HG02642 (cell line): ENCODE measurements around the gene SIGLEC5.
"Not testable (repeated sequence)": the region's sequence is repeated elsewhere in the genome, so short reads cannot be mapped to it uniquely, and the experiment has no call there.

Source experiments
- ATAC-seq: cut with Tn5 transposase; IDR thresholded peaks from one replicate; pipeline ENCODE4 v1.9.1; 2021; ENCODE audit warnings: mild to moderate bottlenecking; ENCODE audit not compliant: unreplicated experiment, poor library complexity

SIGLEC5 gene, protein sequence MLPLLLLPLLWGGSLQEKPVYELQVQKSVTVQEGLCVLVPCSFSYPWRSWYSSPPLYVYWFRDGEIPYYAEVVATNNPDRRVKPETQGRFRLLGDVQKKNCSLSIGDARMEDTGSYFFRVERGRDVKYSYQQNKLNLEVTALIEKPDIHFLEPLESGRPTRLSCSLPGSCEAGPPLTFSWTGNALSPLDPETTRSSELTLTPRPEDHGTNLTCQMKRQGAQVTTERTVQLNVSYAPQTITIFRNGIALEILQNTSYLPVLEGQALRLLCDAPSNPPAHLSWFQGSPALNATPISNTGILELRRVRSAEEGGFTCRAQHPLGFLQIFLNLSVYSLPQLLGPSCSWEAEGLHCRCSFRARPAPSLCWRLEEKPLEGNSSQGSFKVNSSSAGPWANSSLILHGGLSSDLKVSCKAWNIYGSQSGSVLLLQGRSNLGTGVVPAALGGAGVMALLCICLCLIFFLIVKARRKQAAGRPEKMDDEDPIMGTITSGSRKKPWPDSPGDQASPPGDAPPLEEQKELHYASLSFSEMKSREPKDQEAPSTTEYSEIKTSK

DNA sequence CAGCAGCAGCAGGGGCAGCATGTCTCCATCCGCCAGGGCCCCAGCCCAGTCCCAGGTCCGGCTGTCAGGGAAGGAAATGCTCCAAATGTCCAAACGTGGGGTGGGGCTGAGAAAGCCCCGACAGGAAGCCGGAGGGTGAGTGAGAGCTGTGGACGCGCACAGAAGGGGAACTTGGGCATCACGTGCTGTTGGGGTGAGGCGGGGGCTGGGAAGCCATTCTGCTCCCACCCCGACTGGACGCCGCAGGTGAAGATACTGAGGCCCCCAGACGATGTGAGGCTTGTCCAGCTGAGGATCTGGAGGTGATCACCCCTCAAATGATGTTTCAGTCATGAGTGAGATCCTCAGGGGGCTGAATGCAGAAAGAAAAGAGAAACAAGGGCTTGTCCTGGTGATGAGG, at the start of gene SIGLEC5:
Gene SIGLEC5, minus strand, starts transcription at position 87 of the 400 bp plus-strand sequence. Its CDS starts 66 bp downstream, at position 21.
- ATAC-seq, result not testable (repeated sequence)

DNA sequence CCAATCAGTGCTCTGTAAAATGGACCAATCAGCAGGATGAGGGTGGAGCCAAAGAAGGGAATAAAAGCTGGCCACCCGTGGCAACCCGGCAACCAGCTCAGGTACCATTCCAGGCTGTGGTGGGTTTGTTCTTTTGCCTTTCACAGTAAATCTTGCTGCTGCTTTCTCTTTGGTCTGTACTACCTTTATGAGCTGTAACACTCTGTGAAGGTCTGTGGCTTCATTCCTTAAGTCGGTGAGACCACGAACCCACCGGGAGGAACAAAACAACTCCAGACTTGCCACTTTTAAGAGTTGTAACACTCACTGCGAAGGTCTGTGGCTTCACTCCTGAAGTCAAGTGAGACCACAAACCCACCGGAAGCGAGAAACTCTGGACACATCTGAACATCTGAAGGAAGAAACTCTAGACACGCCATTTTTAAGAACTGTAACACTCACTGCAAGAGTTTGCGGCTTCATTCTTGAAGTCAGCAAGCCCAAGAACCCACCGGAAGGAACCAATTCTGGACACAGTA, 46.4 kb upstream of the SIGLEC5 start:
- no peak for ATAC-seq

DNA sequence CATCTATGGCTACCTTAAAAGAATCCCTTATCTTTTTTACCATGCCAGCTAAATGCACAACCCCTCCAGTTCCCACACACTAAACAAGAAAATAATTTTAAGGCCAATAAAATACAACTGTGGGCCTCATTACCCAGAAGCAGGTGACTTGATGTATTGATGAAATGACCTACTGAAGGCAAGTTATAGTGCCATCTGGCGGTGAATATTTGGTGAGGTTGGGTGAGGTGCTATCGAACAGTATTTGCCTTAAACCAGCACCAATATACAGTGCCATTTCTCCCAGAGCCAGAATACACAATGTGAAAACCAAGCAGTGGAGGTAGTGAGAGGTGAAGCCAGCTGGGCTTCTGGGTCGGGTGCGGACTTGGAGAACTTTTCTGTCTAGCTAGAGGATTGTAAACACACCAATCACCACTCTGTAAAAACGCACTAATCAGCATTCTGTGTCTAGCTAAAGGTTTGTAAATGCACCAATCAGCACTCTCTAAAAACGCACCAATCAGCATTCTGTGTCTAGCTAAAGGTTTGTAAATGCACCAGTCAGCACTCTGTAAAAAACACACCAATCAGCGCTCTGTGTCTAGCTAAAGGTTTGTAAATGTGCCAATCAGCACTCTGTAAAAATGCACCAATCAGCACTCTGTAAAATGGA, 45.8 kb upstream of the SIGLEC5 start:
- ATAC-seq, result not testable (repeated sequence)

DNA sequence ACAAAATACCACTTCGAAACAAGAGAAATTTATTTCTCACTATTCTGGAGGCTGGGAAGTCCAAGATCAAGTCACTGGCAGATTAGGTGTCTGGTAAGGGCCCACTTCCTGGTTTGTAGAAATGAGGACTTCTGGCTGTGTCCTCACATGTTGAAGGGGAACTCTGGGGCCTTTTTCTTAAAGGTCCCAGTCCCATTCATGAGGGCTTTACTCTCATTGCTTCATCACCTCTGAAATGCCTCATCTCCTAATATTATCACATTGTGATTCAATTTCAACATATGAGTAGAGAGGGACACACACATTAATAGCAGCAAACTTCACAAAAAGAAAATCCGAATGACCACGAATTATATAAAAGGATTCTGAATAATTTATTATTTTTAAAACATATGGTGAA, 38.0 kb upstream of the SIGLEC5 start:
- ATAC-seq, result no peak

DNA sequence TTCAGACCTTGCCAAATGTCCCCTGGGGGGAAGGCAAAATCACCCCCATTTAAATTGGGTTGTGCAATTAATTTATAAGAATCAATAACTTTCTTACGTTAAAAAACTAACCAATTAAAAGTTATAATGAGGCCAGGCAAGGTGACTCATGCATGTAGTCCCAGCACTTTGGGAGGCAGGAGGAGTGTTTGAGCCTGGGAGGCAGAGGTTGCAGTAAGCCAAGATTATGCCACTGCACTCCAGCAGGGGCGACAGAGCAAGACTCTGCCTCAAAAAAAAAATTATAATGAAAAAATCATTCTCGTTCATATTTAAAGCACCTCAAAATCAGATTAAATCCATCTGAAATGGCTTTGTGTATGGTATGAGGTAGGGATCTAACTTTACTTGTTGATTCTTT, 34.8 kb upstream of the SIGLEC5 start:
- no peak for ATAC-seq

DNA sequence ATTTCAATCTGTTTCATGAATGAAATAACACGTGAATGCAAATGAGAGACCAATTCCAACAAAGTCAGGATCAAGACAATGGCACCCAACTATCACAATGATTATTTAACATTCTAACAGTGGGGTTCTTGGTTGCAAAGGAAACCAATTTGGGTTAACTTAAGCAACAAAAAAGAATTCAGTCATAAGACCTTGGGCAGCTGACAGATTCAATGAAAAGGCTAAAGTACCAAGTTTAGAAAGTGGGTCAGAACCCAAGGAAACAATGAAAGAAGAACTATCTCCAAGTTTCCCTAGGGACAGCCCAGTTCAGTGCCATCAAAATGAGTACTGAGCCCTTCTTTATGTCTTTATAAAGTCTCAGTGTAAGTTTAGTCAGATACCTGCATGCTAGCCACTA, 33.9 kb upstream of the SIGLEC5 start:
- no peak for ATAC-seq

DNA sequence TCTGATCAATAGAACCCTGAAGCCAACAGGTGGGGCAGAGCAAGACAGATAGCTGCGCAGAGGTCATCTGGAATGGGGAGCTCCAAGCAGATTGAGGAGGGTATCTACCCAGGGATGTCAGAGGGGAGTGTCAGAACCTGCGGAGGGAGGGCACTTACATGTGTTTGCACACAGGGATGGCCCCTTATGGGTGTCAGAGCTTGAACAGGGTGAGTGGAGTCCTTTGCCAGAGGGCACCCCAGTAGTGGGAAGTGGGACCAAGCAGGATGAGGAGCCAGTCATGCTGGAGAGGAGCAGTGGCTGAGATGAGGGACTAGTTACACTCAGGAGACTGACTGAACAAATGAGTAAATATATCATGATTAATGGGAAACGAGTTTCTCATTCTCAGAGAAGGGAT, 33.4 kb upstream of the SIGLEC5 start:
- no peak for ATAC-seq

DNA sequence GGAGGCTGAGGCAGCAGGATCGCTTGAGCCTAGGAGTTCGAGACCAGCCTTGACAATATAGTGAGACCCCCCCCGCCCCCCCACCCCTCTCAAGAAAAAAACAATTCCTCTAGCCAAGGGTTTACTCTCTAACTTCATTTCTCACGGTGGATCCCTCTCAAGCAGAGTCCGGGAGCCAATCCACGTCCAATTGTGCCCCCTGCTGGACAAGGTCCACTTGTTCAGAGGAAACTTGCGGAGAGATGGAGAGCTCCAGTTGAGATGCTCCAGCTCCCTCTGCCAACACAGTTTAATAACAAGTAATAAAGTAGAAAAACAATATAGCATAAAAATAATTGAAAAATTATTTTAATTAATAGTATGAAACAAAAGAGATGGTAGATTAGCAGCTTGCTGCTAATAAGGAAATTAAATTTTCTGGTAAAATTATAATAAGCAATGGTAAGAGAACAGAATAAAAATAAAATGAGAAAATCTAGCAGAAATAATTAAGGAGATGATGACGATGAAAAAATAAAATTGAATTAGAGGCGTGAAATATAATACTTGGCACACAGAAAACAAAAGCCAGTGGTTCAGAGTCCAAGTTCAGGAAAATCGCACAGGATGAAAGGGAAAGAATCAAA, 30.9 kb upstream of the SIGLEC5 start:
- no peak for ATAC-seq

DNA sequence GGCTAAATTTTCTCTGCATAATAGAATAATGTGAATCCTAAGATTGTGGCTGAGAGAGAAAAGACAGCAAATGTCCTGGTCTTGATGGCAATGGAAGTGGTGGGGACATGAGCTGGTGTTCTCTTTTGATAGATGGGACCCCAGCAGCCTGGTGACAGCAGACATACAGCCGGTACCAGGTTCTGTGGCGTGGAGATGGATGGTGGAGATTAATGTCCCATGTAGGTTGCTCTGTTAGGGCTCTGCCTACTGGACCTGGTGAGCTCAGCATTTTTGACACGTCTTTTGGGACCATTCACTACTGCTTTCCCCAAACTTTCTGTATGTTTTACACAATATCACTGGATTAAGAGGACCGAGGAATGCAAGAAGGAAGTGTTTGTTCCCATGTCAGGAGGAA, 24.6 kb upstream of the SIGLEC5 start:
- ATAC-seq, result no peak

DNA sequence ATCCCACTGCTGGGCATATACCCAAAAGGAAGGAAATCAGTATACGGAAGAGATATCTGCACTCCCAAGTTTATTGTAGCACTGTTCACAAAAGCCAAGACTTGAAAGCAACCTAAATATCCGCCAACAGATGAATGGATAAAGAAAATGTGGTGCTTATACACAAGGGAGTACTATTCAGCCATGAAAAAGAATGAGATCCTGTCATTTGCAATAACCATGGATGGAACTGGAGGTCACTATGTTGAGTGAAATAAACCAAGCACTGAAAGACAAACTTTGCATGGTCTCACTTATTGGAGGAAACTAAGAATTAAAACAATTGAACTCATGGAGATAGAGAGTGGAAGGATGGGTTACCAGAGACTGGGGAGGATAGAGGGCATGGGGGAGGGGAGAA, 23.0 kb upstream of the SIGLEC5 start:
- no peak for ATAC-seq

DNA sequence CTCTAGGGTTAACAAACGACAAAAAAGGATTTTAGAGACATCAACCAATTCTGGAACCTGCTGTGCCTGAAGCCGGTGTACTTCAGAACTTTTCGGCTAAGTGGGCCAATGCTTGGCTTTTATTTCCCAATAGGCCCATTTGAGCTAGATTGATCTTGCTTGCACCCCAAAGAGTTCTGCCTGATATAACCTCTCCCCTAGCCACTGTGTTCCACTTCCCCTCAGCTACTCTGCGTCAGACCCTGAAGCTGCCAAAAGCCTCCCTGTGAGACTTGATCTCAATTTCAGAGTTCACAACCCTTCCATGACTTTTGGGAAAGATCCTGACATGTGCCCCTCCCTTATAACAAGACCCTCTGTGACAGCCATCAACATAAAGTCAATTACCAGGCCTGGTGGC, 22.1 kb upstream of the SIGLEC5 start:
- no peak for ATAC-seq

DNA sequence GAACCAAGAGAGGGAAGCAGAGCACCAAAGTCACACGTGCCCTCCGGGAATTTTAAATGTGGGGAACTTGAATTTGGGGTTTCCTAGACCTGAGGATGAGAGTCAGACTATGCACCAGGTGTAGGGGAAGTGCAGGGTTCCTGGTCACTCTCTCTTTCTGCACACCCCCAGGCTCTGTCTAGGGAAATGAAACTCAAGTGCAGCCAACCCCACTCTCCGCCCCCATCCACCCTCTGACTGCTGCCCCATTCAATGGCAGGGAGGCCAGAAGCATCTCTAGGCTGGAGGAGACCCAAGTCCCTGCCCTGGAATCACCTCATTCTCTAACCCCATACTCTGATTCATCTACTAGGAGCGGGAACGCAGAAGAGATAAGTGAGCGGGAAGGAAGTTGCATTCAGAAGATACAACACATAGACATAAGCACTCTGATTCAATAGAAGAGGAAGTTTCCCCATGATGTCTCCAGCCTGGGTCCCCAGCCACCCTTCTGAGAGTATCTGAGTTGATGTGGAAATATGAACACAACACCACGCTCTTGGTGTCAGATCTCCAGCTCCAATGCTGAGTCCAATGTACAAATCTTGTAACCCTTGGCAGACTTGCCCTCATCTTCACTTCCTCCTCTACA, 21.1 kb upstream of the SIGLEC5 start:
- no peak for ATAC-seq

DNA sequence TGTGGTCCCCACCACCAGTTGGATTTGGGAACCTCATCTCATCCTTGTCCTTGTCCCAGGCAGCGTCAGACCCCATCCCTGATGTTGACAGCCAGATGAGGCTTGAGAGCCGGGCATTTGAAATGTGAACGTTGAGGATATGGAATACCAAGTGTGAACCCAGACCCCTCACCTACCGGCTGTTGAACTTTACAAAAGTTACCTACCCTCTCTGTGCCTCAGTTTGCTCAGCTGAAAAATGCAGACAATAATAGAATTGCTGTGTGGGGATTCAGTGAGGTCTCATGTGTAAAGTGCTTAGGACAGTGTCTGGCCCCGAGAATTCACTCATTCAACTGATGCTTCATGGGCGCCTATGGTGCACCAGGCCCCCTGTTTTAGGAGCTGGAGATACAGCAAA, 17.1 kb upstream of the SIGLEC5 start:
- no peak for ATAC-seq

DNA sequence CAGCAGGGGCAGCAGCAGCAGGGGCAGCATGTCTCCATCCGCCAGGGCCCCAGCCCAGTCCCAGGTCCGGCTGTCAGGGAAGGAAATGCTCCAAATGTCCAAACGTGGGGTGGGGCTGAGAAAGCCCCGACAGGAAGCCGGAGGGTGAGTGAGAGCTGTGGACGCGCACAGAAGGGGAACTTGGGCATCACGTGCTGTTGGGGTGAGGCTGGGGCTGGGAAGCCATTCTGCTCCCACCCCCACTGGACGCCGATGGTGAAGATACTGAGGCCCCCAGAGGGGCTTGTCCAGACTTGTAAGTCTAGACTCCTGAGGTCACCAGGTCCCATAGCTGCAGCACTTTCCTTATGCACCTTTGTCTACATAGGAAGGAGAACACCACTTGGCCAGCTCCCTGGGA, 16.5 kb upstream of the SIGLEC5 start, which contains the start of gene SIGLEC14:
Gene SIGLEC14, minus strand, starts transcription at position 96 of the 400 bp plus-strand sequence. Its CDS starts 66 bp downstream, at position 30.
- not testable (repeated sequence) for ATAC-seq

DNA sequence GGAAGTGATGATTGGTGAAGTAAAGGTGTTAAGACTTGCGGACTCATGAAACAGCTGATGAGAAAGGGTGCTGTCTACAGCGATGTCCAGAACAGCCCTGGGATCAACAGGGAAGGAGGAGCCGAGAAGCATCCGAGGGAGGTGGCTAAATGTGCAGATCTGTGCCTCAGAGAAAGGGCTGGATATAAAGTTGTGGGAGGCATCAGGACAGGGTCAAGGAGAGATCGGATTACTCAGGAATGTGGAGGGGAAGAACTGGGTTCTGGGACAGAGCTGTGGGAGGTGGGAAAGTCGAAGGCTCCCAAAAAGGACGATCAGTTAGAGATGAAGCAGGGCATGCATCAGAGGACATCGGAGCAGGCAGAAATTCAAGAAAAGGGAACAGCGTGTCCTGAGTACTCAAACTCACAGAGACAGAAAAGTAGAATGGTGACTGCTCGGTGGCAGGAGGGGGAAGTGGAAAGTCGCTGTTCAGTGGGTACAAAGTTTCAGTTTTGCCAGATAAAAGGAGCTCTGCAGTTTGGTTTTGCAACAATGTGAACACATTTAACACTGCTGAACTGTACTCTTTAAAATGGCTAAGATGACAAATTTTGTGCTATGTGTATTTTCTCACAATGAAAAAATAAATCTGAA, 14.6 kb upstream of the SIGLEC5 start:
- no peak for ATAC-seq

DNA sequence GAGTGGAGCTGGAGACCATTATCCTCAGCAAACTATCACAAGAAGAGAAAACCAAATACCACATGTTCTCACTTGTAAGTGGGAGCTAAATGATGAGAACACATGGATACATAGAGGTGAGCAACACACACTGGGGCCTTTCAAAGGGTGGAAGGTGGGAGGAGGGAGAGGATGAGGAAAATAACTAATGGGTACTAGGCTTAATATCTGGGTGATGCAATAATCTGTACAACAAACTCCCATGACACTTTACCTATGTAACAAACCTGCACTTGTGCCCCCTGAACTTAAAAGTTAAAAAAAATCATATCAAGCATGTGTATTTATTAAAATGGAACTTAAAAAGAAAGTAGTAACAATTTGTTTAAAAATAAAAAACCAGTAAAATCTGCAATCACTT, 11.4 kb upstream of the SIGLEC5 start:
- ATAC-seq, result no peak

DNA sequence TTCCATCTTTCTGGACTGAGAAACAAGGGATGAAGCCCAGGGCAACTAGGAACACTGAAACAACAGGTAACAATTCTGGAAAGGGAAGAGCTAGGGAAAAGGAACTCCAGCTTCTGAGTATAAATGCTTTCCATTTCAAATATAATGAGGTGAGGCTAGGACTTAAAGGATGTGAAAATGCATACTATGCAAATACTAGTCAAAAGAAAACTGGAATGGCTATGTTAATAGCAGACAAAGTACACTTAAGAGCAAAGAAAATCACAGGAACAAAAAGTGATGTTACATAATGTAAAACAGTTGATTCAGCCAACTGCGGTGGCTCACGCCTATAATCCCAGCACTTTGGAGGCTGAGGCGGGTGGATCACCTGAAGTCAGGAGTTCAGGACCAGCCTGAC, 10.2 kb upstream of the SIGLEC5 start:
- ATAC-seq, result no peak

DNA sequence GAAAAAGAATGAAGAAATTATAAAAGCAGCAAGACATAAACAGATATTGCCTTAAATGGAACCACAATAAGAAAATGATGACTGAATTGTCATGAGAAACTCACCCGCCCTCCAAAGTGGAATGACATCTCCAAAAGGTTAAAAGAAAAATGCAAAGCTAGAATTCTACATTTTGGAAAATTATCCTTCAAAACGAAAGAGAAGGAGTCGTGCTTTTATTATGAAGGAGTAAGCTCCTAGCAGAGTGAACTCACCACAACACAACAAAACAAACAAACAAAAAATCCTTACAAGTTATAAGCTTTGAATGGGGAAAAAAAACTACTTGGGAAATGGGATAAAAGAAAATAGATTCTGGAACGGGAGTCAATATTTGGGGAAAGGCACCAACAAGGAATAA, 9.7 kb upstream of the SIGLEC5 start:
- no peak for ATAC-seq

DNA sequence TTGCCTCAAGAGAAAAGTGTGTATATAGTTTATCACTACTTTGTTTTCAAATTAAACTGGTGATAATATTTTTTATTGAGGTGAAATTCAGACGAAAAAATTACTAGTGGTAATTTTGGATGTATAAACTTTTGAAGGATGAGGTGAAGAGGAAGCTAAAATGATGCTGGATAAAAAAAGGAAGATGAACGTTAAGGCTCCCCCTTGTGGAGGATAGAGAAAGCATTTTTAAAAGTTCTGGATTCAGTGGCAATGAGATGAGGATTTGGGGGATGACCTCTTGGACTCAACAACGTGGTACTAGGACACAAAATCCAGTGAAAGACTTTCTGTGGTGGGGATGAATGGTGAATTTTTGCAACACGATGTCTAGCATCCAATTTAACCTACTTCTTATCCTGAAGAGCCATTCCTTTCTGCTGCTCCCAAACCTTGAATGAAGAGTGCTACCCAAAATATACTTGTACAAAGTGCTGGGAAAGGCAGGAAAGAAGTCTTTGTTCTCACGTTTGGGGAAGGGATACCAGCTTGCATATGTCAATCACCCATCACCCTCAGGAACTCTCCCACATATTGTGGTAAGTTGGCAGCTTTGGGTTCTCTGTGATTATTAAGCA, 7.3 kb upstream of the SIGLEC5 start:
- no peak for ATAC-seq
